ENCODE results near the gene PSME3. TPM values are rescaled to one million over a fixed set of nuclear protein-coding genes. Genes with fewer than 3 reads are reported as not detected.

PSME3 gene
- total RNA-seq, 1 experiment from 2014 or later = 163 TPM

DNA sequence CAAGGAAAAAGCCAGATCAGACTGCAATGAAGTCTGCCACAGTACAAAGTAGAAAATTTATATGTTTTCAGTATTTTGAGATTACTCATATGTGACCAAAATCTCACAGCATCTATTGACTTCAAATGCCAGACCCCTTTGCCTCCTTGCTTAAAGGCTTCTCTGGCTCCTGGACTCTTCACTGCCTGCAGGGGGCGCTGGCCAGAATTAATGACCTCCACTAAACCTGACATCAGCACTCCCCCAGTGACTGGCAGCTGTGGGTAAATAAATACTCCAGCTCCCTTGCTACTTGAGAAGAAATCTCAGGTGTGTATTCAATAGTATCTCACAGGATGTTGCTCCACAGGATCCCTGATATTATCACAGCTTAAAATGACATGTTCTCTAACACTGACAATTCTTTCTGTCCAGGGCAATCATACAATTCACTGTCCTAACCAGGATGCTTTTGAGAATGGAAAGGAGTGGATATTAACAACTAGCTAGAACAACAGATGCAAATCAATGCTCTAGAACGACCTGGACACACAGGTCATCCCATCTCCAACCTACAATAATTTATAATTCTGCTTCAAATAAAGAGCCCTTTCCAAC lies 13.2 kb upstream of the PSME3 start:
- no TSS peak for BruUV-seq (replicated peaks)
- no peaks in the 10 kb centered on the region for H4K20me1 ChIP-seq (ENCODE audit: insufficient read depth)
- peaks cover 26% of the 10 kb centered on the region for H3K79me2 ChIP-seq (ENCODE audit: insufficient read depth, low read length)
- H3K36me3 ChIP-seq (ENCODE audit: control insufficient read depth in 1 of 2, insufficient read depth in 2 of 2, low read length in 2 of 2) = peaks cover 37 to 43% of the 10 kb centered on the region in 2 experiments
- H3K4me2 ChIP-seq (ENCODE audit: low read length) = no peak overlapping the region
- H3K27ac ChIP-seq (ENCODE audit: low read depth, low read length) = no peak overlapping the region
- no peaks in the 10 kb centered on the region for H3K27me3 ChIP-seq (ENCODE audit: insufficient read depth, low read length)
- H3K9me2 ChIP-seq (ENCODE audit: insufficient read depth) = no peaks in the 10 kb centered on the region
- no peak overlapping the region for H3K9ac ChIP-seq (ENCODE audit: low read length)
- no peaks in the 10 kb centered on the region for H3K9me3 ChIP-seq (ENCODE audit: control insufficient read depth in 1 of 2, insufficient read depth in 1 of 2, low read depth in 1 of 2, low read length in 2 of 2)
- peaks cover 2 to 16% of the 10 kb centered on the region in 2 experiments; a peak in 2 of 4 replicates for H3K4me1 ChIP-seq (ENCODE audit: control insufficient read depth in 1 of 2, insufficient read depth in 2 of 2, low read length in 2 of 2)
- H3K4me3 ChIP-seq (replicated peaks in 1 of 2; ENCODE audit: low read depth in 1 of 2, low read length in 2 of 2) = no peak overlapping the region
- peak; percentile 21 for DNase-seq (ENCODE audit: low read depth, low spot score)
- no peak overlapping the region for H2AFZ ChIP-seq (ENCODE audit: low read depth, low read length, poor library complexity, severe bottlenecking)
- ATAC-seq = no peak
- ChIA-PET CTCF (no interaction called here), POLR2A (no interaction called here), RAD21 (ENCODE audit: low non-redundant PET in 1 of 2, low total read pairs in 2 of 2, uncharacterized antibody in 2 of 2, unreplicated experiment in 2 of 2) (no interaction called here)
- intact Hi-C loops (cut with micrococcal nuclease) = loop anchor here (5.0 kb wide), 1 partner anchor 98 kb away; no protein-coding TSS in a partner anchor
- TF ChIP-seq, protein P1, sequence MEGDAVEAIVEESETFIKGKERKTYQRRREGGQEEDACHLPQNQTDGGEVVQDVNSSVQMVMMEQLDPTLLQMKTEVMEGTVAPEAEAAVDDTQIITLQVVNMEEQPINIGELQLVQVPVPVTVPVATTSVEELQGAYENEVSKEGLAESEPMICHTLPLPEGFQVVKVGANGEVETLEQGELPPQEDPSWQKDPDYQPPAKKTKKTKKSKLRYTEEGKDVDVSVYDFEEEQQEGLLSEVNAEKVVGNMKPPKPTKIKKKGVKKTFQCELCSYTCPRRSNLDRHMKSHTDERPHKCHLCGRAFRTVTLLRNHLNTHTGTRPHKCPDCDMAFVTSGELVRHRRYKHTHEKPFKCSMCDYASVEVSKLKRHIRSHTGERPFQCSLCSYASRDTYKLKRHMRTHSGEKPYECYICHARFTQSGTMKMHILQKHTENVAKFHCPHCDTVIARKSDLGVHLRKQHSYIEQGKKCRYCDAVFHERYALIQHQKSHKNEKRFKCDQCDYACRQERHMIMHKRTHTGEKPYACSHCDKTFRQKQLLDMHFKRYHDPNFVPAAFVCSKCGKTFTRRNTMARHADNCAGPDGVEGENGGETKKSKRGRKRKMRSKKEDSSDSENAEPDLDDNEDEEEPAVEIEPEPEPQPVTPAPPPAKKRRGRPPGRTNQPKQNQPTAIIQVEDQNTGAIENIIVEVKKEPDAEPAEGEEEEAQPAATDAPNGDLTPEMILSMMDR (IDR thresholded peaks at IDR 0.05 in 2 of 3, conservative IDR thresholded peaks at IDR 0.05 in 1 of 3; ENCODE audit: borderline replicate concordance in 1 of 3, insufficient read depth in 1 of 3, low read depth in 2 of 3, low read length in 2 of 3) = peak; percentile 26 to 74 (median 68); a peak in 4 of 6 replicates
- TF ChIP-seq, protein P2, sequence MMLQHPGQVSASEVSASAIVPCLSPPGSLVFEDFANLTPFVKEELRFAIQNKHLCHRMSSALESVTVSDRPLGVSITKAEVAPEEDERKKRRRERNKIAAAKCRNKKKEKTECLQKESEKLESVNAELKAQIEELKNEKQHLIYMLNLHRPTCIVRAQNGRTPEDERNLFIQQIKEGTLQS (IDR thresholded peaks at IDR 0.05) = no peak
- TF ChIP-seq RAD21 (IDR thresholded peaks at IDR 0.05; ENCODE audit: low read depth) = peak; percentile 27; the same call in 1 of the 2 replicates
- no peak for TF ChIP-seq TCF7L2 (IDR thresholded peaks at IDR 0.05; ENCODE audit: borderline replicate concordance, extremely low read depth, insufficient read depth, insufficient read length)

DNA sequence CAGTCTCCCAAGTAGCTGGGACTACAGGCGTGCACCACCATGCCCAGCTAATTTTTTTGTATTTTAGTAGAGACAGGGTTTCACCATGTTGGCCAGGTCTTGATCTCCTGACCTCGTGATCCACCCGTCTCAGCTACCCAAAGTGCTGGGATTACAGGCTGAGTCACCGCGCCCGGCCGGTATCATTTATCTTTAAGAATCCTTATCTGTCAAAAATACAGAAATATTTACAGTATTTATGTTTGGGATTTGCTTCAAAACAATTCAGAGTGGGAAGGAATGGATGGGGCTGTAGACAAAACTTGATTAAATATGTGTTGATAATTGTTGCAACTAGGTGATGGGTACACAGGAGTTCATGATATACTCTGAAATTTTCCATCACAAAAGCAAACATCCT lies 12.0 kb upstream of the PSME3 start:
- H3K4me2 ChIP-seq (ENCODE audit: low read length) = no peak overlapping the region
- H3K79me2 ChIP-seq (ENCODE audit: insufficient read depth, low read length) = peaks cover 26% of the 10 kb centered on the region
- ChIA-PET CTCF (no interaction called here), POLR2A (no interaction called here), RAD21 (ENCODE audit: low non-redundant PET in 1 of 2, low total read pairs in 2 of 2, uncharacterized antibody in 2 of 2, unreplicated experiment in 2 of 2) (no interaction called here)
- H3K9me2 ChIP-seq (ENCODE audit: insufficient read depth) = no peaks in the 10 kb centered on the region
- no peaks in the 10 kb centered on the region for H3K9me3 ChIP-seq (ENCODE audit: control insufficient read depth in 1 of 2, insufficient read depth in 1 of 2, low read depth in 1 of 2, low read length in 2 of 2)
- peaks cover 2 to 18% of the 10 kb centered on the region in 2 experiments; a peak in 2 of 4 replicates for H3K4me1 ChIP-seq (ENCODE audit: control insufficient read depth in 1 of 2, insufficient read depth in 2 of 2, low read length in 2 of 2)
- no peaks in the 10 kb centered on the region for H3K27me3 ChIP-seq (ENCODE audit: insufficient read depth, low read length)
- TF ChIP-seq CBX3 (IDR thresholded peaks at IDR 0.05; ENCODE audit: low read depth) = no peak
- TF ChIP-seq, protein P1 (IDR thresholded peaks at IDR 0.05 in 2 of 3, conservative IDR thresholded peaks at IDR 0.05 in 1 of 3; ENCODE audit: borderline replicate concordance in 1 of 3, insufficient read depth in 1 of 3, low read depth in 2 of 3, low read length in 2 of 3) = no peak
- TF ChIP-seq, protein P3, sequence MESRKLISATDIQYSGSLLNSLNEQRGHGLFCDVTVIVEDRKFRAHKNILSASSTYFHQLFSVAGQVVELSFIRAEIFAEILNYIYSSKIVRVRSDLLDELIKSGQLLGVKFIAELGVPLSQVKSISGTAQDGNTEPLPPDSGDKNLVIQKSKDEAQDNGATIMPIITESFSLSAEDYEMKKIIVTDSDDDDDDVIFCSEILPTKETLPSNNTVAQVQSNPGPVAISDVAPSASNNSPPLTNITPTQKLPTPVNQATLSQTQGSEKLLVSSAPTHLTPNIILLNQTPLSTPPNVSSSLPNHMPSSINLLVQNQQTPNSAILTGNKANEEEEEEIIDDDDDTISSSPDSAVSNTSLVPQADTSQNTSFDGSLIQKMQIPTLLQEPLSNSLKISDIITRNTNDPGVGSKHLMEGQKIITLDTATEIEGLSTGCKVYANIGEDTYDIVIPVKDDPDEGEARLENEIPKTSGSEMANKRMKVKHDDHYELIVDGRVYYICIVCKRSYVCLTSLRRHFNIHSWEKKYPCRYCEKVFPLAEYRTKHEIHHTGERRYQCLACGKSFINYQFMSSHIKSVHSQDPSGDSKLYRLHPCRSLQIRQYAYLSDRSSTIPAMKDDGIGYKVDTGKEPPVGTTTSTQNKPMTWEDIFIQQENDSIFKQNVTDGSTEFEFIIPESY (IDR thresholded peaks at IDR 0.05; ENCODE audit: extremely low read depth, insufficient replicate concordance, low read length) = no peak
- no TSS peak for BruUV-seq (replicated peaks)
- DNase-seq (ENCODE audit: low read depth, low spot score) (no peak), ATAC-seq (no peak)
- H3K27ac ChIP-seq (ENCODE audit: low read depth, low read length) = no peak overlapping the region
- no peak overlapping the region for H3K4me3 ChIP-seq (replicated peaks in 1 of 2; ENCODE audit: low read depth in 1 of 2, low read length in 2 of 2)
- H3K9ac ChIP-seq (ENCODE audit: low read length) = no peak overlapping the region
- intact Hi-C loops (cut with micrococcal nuclease) = loop anchor here (5.0 kb wide), 1 partner anchor 99 kb away; no protein-coding TSS in a partner anchor
- no peaks in the 10 kb centered on the region for H4K20me1 ChIP-seq (ENCODE audit: insufficient read depth)
- H2AFZ ChIP-seq (ENCODE audit: low read depth, low read length, poor library complexity, severe bottlenecking) = no peak overlapping the region
- peaks cover 26 to 33% of the 10 kb centered on the region in 2 experiments; a peak in 3 of 4 replicates for H3K36me3 ChIP-seq (ENCODE audit: control insufficient read depth in 1 of 2, insufficient read depth in 2 of 2, low read length in 2 of 2)
